Liver (tissue), 3 donors: ENCODE measurements around the gene MT2A.

Experiments used
- ATF3 ChIP-seq: IDR thresholded peaks from 2 replicates; pipeline ENCODE4 v1.6.1; 2016; ENCODE audit warnings: antibody characterized with exemption
- CTCF ChIP-seq: fragments of 150-350 bp; IDR thresholded peaks from 2 replicates; pipeline ENCODE4 v1.5.1; 2017; ENCODE audit warnings: improper control_type of control experiment, low read depth, low read length; ENCODE audit not compliant: missing input control
- GABPA ChIP-seq, 2 donors: IDR thresholded peaks in 1 of 2; conservative IDR thresholded peaks in 1 of 2; 2 replicates each; pipeline ENCODE4 v1.6.1; 2016; ENCODE audit warnings: antibody characterized with exemption in 2 of 2, mild to moderate bottlenecking in 1 of 2, moderate library complexity in 1 of 2
- MAX ChIP-seq: IDR thresholded peaks from 2 replicates; pipeline ENCODE4 v1.6.1; 2016; ENCODE audit warnings: antibody characterized with exemption
- RAD21 ChIP-seq, 2 donors: IDR thresholded peaks; 2 replicates each; pipeline ENCODE4 v1.6.1; 2016; ENCODE audit warnings: antibody characterized with exemption in 2 of 2, mild to moderate bottlenecking in 2 of 2
- TAF1 ChIP-seq: conservative IDR thresholded peaks from 2 replicates; pipeline ENCODE4 v1.6.1; 2016; ENCODE audit warnings: antibody characterized with exemption, mild to moderate bottlenecking
- ZBTB33 ChIP-seq: IDR thresholded peaks from 2 replicates; pipeline ENCODE4 v1.6.1; 2016; ENCODE audit warnings: antibody characterized with exemption
- donor health status: healthy.
- donor health status: healthy.

GRCh38 chr16:56636616-56637413 is 28.4 kb downstream of the MT2A start:
- no peak for TF ChIP-seq CTCF
- no peak for TF ChIP-seq RAD21 (IDR thresholded peaks at IDR 0.05)
- no peak for TF ChIP-seq TAF1
- no peak for TF ChIP-seq MAX
- no peak for TF ChIP-seq ZBTB33
- TF ChIP-seq GABPA (IDR thresholded peaks at IDR 0.05 in 1 of 2, conservative IDR thresholded peaks at IDR 0.05 in 1 of 2) = no peak
- TF ChIP-seq ATF3 = no peak
